Measurements from ENCODE around the gene PLPP7.
"Not testable (repeated sequence)": the region's sequence is repeated elsewhere in the genome, so short reads cannot be mapped to it uniquely, and the experiment has no call there.

PLPP7 gene

GRCh38 chr9:131289301-131290035 lies at the start of gene PLPP7:
Gene PLPP7 (plus strand): TSS chr9:131289723. CDS start chr9:131289998, 275 bp downstream.
- DNase-seq = no peak

- DNase-seq = no peak
These were observed 49.2 kb upstream of the PLPP7 start for GRCh38 chr9:131240047-131240921.

GRCh38 chr9:131244331-131244730 lies 45.2 kb upstream of the PLPP7 start:
- not testable (repeated sequence) for DNase-seq

GRCh38 chr9:131246618-131247017 lies 42.9 kb upstream of the PLPP7 start:
- DNase-seq = no peak

GRCh38 chr9:131252120-131252519 lies 37.4 kb upstream of the PLPP7 start:
- DNase-seq = no peak

GRCh38 chr9:131253891-131254491 lies 35.5 kb upstream of the PLPP7 start:
- DNase-seq = no peak

- DNase-seq = no peak
These were observed 34.9 kb upstream of the PLPP7 start for GRCh38 chr9:131254626-131255025.

GRCh38 chr9:131255676-131256197 lies 33.8 kb upstream of the PLPP7 start:
- no peak for DNase-seq

GRCh38 chr9:131257266-131258025 lies 32.1 kb upstream of the PLPP7 start:
- DNase-seq = no peak

- DNase-seq = no peak
These were observed 31.3 kb upstream of the PLPP7 start for GRCh38 chr9:131258186-131258585.

- no peak for DNase-seq
These were observed 30.7 kb upstream of the PLPP7 start for GRCh38 chr9:131258698-131259431.

GRCh38 chr9:131259432-131259898 lies 30.1 kb upstream of the PLPP7 start:
- no peak for DNase-seq

- DNase-seq = no peak
These were observed 29.5 kb upstream of the PLPP7 start for GRCh38 chr9:131259916-131260597.

GRCh38 chr9:131260751-131261452 lies 28.6 kb upstream of the PLPP7 start:
- DNase-seq = no peak

GRCh38 chr9:131262327-131263032 lies 27.0 kb upstream of the PLPP7 start:
- no peak for DNase-seq

- DNase-seq = not testable (repeated sequence)
These were observed 26.5 kb upstream of the PLPP7 start for GRCh38 chr9:131263033-131263343.

- DNase-seq = no peak
These were observed 25.8 kb upstream of the PLPP7 start for GRCh38 chr9:131263701-131264100.

- no peak for DNase-seq
These were observed 25.3 kb upstream of the PLPP7 start for GRCh38 chr9:131264231-131264630.

GRCh38 chr9:131266266-131267229 lies 23.0 kb upstream of the PLPP7 start:
- no peak for DNase-seq

Data from stimulated activated CD4-positive, alpha-beta T cell treated with anti-CD3 and anti-CD28 coated beads, Interleukin-12 subunit alpha, Interleukin-12 subunit beta, amount 100 ng/mL, for 4 hours (primary cell).